Measurements from ENCODE around the gene BTAF1. TPM values are rescaled to one million over a fixed set of nuclear protein-coding genes. Genes with fewer than 3 reads are reported as not detected.

The BTAF1 gene
- total RNA-seq, 4 donors from 2014 or later = 23.9 to 58.6 (median 37.0) TPM

GRCh38 chr10:92001581-92001980 lies 78.0 kb downstream of the BTAF1 start:
- intact Hi-C loops (cut with DNase I; ENCODE audit: low total_unique reads) = no loop called here
- no peak for DNase-seq
- Histone ChIP-seq H3K36me3 (peaks cover 0 to 27% (median 10%) of the 10 kb centered on the region in 4 donors), H3K4me1 (no peaks in the 10 kb centered on the region), H3K4me3 (no peak overlapping the region), H3K9me3 (no peaks in the 10 kb centered on the region), H3K27me3 (no peaks in the 10 kb centered on the region), H3K27ac (no peak overlapping the region)
- WGBS, 2 donors (ENCODE audit: low coverage in 1 of 2) = 97 to 100% methylated on average over 3 of the region's 3 CpGs
- in situ Hi-C loops (cut with MboI; ENCODE audit: low pct_ligation_motif_present in 1 of 4, low pct_unique_long_range_greater_than_20kb in 1 of 4, low sequenced_read_pairs in 3 of 4) = no loop called here
- TF ChIP-seq POLR2AphosphoS5 (IDR thresholded peaks at IDR 0.05) (no peak), POLR2A (IDR thresholded peaks at IDR 0.05) (no peak)

GRCh38 chr10:92001995-92002394 lies 78.4 kb downstream of the BTAF1 start:
- intact Hi-C loops (cut with DNase I; ENCODE audit: low total_unique reads) = no loop called here

GRCh38 chr10:92003258-92003657 lies 79.7 kb downstream of the BTAF1 start:
- intact Hi-C loops (cut with DNase I; ENCODE audit: low total_unique reads) (no loop called here), in situ Hi-C loops (cut with MboI; ENCODE audit: low pct_ligation_motif_present in 1 of 4, low pct_unique_long_range_greater_than_20kb in 1 of 4, low sequenced_read_pairs in 3 of 4) (no loop called here)
- H3K4me1 ChIP-seq = no peaks in the 10 kb centered on the region
- WGBS, 2 donors (ENCODE audit: low coverage in 1 of 2) = 87 to 91% methylated on average over 2 of the region's 2 CpGs
- H3K36me3 ChIP-seq = peaks cover 0 to 24% (median 9%) of the 10 kb centered on the region in 4 donors
- no peak overlapping the region for H3K4me3 ChIP-seq
- TF ChIP-seq EP300 (IDR thresholded peaks at IDR 0.05; ENCODE audit: low read depth) (no peak), POLR2AphosphoS5 (IDR thresholded peaks at IDR 0.05) (no peak), CTCF (IDR thresholded peaks at IDR 0.05) (no peak), POLR2A (IDR thresholded peaks at IDR 0.05) (no peak)
- DNase-seq = no peak
- H3K9me3 ChIP-seq = no peaks in the 10 kb centered on the region
- H3K27me3 ChIP-seq = no peaks in the 10 kb centered on the region
- no peak overlapping the region for H3K27ac ChIP-seq

More at GRCh38 chr10:92001995-92002394, 78.4 kb downstream of the BTAF1 start:
- no peak overlapping the region for H3K27ac ChIP-seq
- no peak for DNase-seq
- no peak overlapping the region for H3K4me3 ChIP-seq
- in situ Hi-C loops (cut with MboI; ENCODE audit: low pct_ligation_motif_present in 1 of 4, low pct_unique_long_range_greater_than_20kb in 1 of 4, low sequenced_read_pairs in 3 of 4) = no loop called here
- no peaks in the 10 kb centered on the region for H3K4me1 ChIP-seq
- no peaks in the 10 kb centered on the region for H3K9me3 ChIP-seq
- no peak for TF ChIP-seq CTCF (IDR thresholded peaks at IDR 0.05)
- TF ChIP-seq EP300 (IDR thresholded peaks at IDR 0.05; ENCODE audit: low read depth) = no peak
- TF ChIP-seq POLR2AphosphoS5 (IDR thresholded peaks at IDR 0.05) = no peak
- no peak for TF ChIP-seq POLR2A (IDR thresholded peaks at IDR 0.05)
- no peaks in the 10 kb centered on the region for H3K27me3 ChIP-seq
- 95 to 96% methylated on average over 2 of the region's 2 CpGs for WGBS, 2 donors (ENCODE audit: low coverage in 1 of 2)
- H3K36me3 ChIP-seq = peaks cover 0 to 27% (median 10%) of the 10 kb centered on the region in 4 donors

- TF ChIP-seq POLR2AphosphoS5 (IDR thresholded peaks at IDR 0.05) (no peak), EP300 (IDR thresholded peaks at IDR 0.05; ENCODE audit: low read depth) (no peak)
- Histone ChIP-seq H3K4me1 (no peaks in the 10 kb centered on the region), H3K27ac (no peak overlapping the region), H3K27me3 (no peaks in the 10 kb centered on the region), H3K4me3 (no peak overlapping the region), H3K36me3 (peaks cover 0 to 20% (median 9%) of the 10 kb centered on the region in 4 donors), H3K9me3 (no peaks in the 10 kb centered on the region)
- in situ Hi-C loops (cut with MboI; ENCODE audit: low pct_ligation_motif_present in 1 of 4, low pct_unique_long_range_greater_than_20kb in 1 of 4, low sequenced_read_pairs in 3 of 4) = no loop called here
- 100% methylated on average over 1 of the region's 1 CpG; no CpG with 5 or more reads in 1 of the 2 donors for WGBS, 2 donors (ENCODE audit: low coverage in 1 of 2)
- DNase-seq = no peak
- intact Hi-C loops (cut with DNase I; ENCODE audit: low total_unique reads) = no loop called here
These were observed 82.4 kb downstream of the BTAF1 start for GRCh38 chr10:92005978-92006377.

DNA sequence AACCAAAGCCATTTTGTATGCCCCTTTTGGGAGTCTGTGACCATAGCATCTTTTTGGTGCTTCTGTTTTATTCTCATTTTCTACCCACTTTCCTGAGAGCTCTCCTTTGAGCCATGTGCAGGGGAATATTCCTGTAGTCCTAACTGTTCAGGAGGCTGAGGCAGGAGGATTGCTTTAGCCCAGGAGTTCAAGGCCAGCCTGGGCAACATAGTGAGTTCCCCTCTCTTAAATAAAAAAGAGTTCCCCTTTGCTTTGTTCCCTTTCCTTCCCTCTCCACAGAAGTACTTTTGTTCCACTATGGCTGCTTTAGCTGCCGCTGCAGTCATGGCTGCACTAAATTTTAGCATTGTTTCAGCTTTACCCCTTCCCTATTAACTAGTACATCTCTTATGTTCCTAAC lies 85.9 kb downstream of the BTAF1 start:
- no peak for DNase-seq
- Histone ChIP-seq H3K9me3 (no peaks in the 10 kb centered on the region), H3K4me3 (no peak overlapping the region), H3K27ac (no peak overlapping the region), H3K36me3 (peaks cover 0 to 37% (median 11%) of the 10 kb centered on the region in 4 donors), H3K27me3 (no peaks in the 10 kb centered on the region), H3K4me1 (no peaks in the 10 kb centered on the region)
- 100% methylated on average over 1 of the region's 1 CpG for WGBS, 2 donors (ENCODE audit: low coverage in 1 of 2)
- TF ChIP-seq EP300 (IDR thresholded peaks at IDR 0.05; ENCODE audit: low read depth) = no peak
- intact Hi-C loops (cut with DNase I; ENCODE audit: low total_unique reads) (no loop called here), in situ Hi-C loops (cut with MboI; ENCODE audit: low pct_ligation_motif_present in 1 of 4, low pct_unique_long_range_greater_than_20kb in 1 of 4, low sequenced_read_pairs in 3 of 4) (no loop called here)
